OCI-LY1 (cell line): ENCODE results near the gene SCLY.

Source experiments
- H2AFZ ChIP-seq: fragments of 200-600 bp; sonication (generic), shearing (Covaris generic); 2 replicates; pipeline ENCODE4 v1.6.0; 2014; ENCODE audit warnings: antibody characterized with exemption, mild to moderate bottlenecking, low read length
- H3F3A ChIP-seq: fragments of 200-600 bp; sonication (generic), shearing (Covaris generic); 2 replicates; pipeline ENCODE4 v1.6.0; 2014; ENCODE audit warnings: mild to moderate bottlenecking, antibody characterized with exemption, low read length, moderate library complexity; ENCODE audit not compliant: insufficient read depth
- H3K27ac ChIP-seq: fragments of 200-600 bp; sonication (generic); 2 replicates; pipeline ENCODE4 v1.5.1; 2014; ENCODE audit warnings: low read length, mixed run types, mild to moderate bottlenecking, low read depth; ENCODE audit not compliant: poor library complexity, severe bottlenecking
- H3K27me3 ChIP-seq: fragments of 200-600 bp; sonication (generic); 2 replicates; pipeline ENCODE4 v1.6.0; 2014; ENCODE audit warnings: antibody characterized with exemption, mild to moderate bottlenecking, low read length, moderate library complexity; ENCODE audit not compliant: insufficient read depth
- H3K36me3 ChIP-seq: fragments of 200-600 bp; sonication (generic); 2 replicates; pipeline ENCODE4 v1.6.1; 2014; ENCODE audit warnings: mild to moderate bottlenecking, antibody characterized with exemption, low read length, moderate library complexity, mixed read lengths; ENCODE audit not compliant: insufficient read depth
- H3K4me1 ChIP-seq: fragments of 200-600 bp; sonication (generic); 2 replicates; pipeline ENCODE4 v1.5.1; 2014; ENCODE audit warnings: mild to moderate bottlenecking, low read length, moderate library complexity; ENCODE audit not compliant: insufficient read depth, severe bottlenecking
- H3K4me2 ChIP-seq: fragments of 200-600 bp; sonication (generic), shearing (Covaris generic); 2 replicates; pipeline ENCODE4 v1.6.1; 2014; ENCODE audit warnings: low read length
- H3K4me3 ChIP-seq: fragments of 200-600 bp; sonication (generic); 2 replicates; pipeline ENCODE4 v1.5.1; 2014; ENCODE audit warnings: low read length, low read depth, mild to moderate bottlenecking, mixed read lengths; ENCODE audit not compliant: poor library complexity, severe bottlenecking
- H3K79me2 ChIP-seq: fragments of 200-600 bp; shearing (Covaris generic); 2 replicates; pipeline ENCODE4 v1.6.1; 2016; ENCODE audit warnings: mixed run types, low read length, mixed read lengths; ENCODE audit not compliant: insufficient read depth
- H3K9ac ChIP-seq: fragments of 200-600 bp; sonication (generic), shearing (Covaris generic); 2 replicates; pipeline ENCODE4 v1.6.1; 2014; ENCODE audit warnings: mild to moderate bottlenecking, low read length, mixed read lengths
- H3K9me2 ChIP-seq: fragments of 200-600 bp; sonication (generic), shearing (Covaris generic); 2 replicates; pipeline ENCODE4 v1.6.1; 2014; ENCODE audit warnings: low read depth, mild to moderate bottlenecking, low read length, mixed read lengths
- H3K9me3 ChIP-seq: fragments of 200-600 bp; shearing (Covaris generic); 2 replicates; pipeline ENCODE4 v1.6.1; 2014; ENCODE audit warnings: low read length, mixed read lengths
- H4K20me1 ChIP-seq: fragments of 200-600 bp; sonication (generic), shearing (Covaris generic); 2 replicates; pipeline ENCODE4 v1.6.0; 2016; ENCODE audit warnings: mild to moderate bottlenecking, low read length; ENCODE audit not compliant: insufficient read depth
- CTCF ChIP-seq: fragments of 200-600 bp; sonication (generic), shearing (Covaris generic); IDR thresholded peaks from 2 replicates; pipeline ENCODE4 v1.5.1; 2017; ENCODE audit warnings: mild to moderate bottlenecking, antibody characterized with exemption, low read length, moderate library complexity, mixed read lengths
- EZH2 ChIP-seq: fragments of 200-600 bp; sonication (generic), shearing (Covaris generic); IDR thresholded peaks from 2 replicates; pipeline ENCODE4 v1.8.0; 2017; ENCODE audit warnings: borderline replicate concordance, mixed run types, mild to moderate bottlenecking, antibody characterized with exemption, low read length, moderate library complexity, mixed read lengths

The SCLY gene

GRCh38 chr2:238135601-238136150, 74.9 kb downstream of the SCLY start:
- H3K9me3 ChIP-seq: no peaks in the 10 kb centered on the region
- H3K9me2 ChIP-seq: no peaks in the 10 kb centered on the region
- H3K27ac ChIP-seq: no peak overlapping the region
- H3K9ac ChIP-seq: no peak overlapping the region
- H3K79me2 ChIP-seq: no peaks in the 10 kb centered on the region
- H2AFZ ChIP-seq: no peak overlapping the region
- H3F3A ChIP-seq: no peaks in the 10 kb centered on the region
- H3K4me3 ChIP-seq: no peak overlapping the region
- H4K20me1 ChIP-seq: no peaks in the 10 kb centered on the region
- TF ChIP-seq CTCF (no peak), EZH2 (no peak)
- H3K27me3 ChIP-seq: peaks cover 28% of the 10 kb centered on the region
- peaks cover 11% of the 10 kb centered on the region for H3K4me1 ChIP-seq
- no peaks in the 10 kb centered on the region for H3K36me3 ChIP-seq
- H3K4me2 ChIP-seq: no peak overlapping the region

- H3K27me3 ChIP-seq: peaks cover 24% of the 10 kb centered on the region
- no peaks in the 10 kb centered on the region for H3K79me2 ChIP-seq
- no peaks in the 10 kb centered on the region for H3K9me3 ChIP-seq
- no peak overlapping the region for H2AFZ ChIP-seq
- H3K27ac ChIP-seq: no peak overlapping the region
- H3K9ac ChIP-seq: no peak overlapping the region
- no peak overlapping the region for H3K4me2 ChIP-seq
- H3K4me1 ChIP-seq: peaks cover 11% of the 10 kb centered on the region
- TF ChIP-seq CTCF (no peak), EZH2 (no peak)
- no peaks in the 10 kb centered on the region for H3K9me2 ChIP-seq
- H3F3A ChIP-seq: no peaks in the 10 kb centered on the region
- no peaks in the 10 kb centered on the region for H3K36me3 ChIP-seq
- H4K20me1 ChIP-seq: no peaks in the 10 kb centered on the region
- H3K4me3 ChIP-seq: no peak overlapping the region
These were observed 76.2 kb downstream of the SCLY start for GRCh38 chr2:238136820-238137537.

- Histone ChIP-seq H4K20me1 (no peaks in the 10 kb centered on the region), H3K27ac (no peak overlapping the region), H3K36me3 (no peaks in the 10 kb centered on the region), H2AFZ (no peak overlapping the region), H3K79me2 (no peaks in the 10 kb centered on the region), H3F3A (no peaks in the 10 kb centered on the region), H3K4me2 (no peak overlapping the region), H3K4me3 (no peak overlapping the region), H3K9me2 (no peaks in the 10 kb centered on the region), H3K9me3 (no peaks in the 10 kb centered on the region), H3K27me3 (peaks cover 15% of the 10 kb centered on the region), H3K4me1 (peaks cover 11% of the 10 kb centered on the region), H3K9ac (no peak overlapping the region)
- TF ChIP-seq EZH2: no peak
- TF ChIP-seq CTCF: no peak
These were observed 77.1 kb downstream of the SCLY start for GRCh38 chr2:238137885-238138284.
